ENCODE data around the gene MLXIPL. TPM values are rescaled to one million over a fixed set of nuclear protein-coding genes. Genes with fewer than 3 reads are reported as not detected.

The MLXIPL gene
- total RNA-seq, 2 donors from 2014 or later: not detected

DNA sequence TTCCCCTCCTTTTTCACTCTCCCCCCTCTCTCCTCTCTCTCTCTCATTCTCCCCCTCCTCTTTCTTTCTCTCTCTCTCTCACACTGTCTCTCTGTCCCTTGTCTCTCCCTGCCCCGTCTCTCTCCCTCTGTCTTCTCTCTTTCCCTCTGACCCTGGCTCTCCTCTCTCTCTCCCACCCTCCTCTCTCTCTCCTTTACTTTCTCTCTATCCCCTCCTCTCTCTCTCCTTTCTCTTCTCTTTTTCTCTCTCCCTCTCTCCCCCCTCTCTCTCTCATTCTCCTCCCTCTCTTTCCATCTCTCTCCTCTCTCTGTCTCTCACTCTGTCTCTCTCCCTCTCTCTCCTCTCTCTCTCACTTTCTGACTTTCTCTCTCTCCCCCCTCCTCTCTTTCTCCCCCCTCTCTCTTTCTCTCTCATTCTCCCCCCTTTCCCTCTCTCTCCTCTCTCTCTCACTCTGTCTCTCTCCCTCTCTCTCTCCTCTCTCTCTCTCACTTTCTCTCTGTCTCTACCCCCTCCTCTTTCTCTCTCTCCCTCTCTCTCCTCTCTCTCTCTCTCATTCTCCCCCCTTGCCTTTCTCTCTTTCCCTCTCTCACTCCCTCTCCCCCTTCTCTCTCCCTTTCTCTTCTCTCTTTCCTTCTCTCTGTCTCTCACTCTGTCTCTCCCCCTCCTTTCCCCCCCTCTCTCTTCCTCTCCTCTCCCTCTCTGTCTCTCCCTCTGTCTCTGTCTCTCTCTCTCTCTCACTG lies 24.4 kb upstream of the MLXIPL start:
- Mint-ChIP-seq H3K27ac (peak overlapping the region in 1 of 2 donors; percentile 17), H3K9me3 (no peaks in the 10 kb centered on the region), H3K36me3 (no peaks in the 10 kb centered on the region)
- DNase-seq (ENCODE audit: low spot score in 2 of 2) (no peak), ATAC-seq (no peak)

DNA sequence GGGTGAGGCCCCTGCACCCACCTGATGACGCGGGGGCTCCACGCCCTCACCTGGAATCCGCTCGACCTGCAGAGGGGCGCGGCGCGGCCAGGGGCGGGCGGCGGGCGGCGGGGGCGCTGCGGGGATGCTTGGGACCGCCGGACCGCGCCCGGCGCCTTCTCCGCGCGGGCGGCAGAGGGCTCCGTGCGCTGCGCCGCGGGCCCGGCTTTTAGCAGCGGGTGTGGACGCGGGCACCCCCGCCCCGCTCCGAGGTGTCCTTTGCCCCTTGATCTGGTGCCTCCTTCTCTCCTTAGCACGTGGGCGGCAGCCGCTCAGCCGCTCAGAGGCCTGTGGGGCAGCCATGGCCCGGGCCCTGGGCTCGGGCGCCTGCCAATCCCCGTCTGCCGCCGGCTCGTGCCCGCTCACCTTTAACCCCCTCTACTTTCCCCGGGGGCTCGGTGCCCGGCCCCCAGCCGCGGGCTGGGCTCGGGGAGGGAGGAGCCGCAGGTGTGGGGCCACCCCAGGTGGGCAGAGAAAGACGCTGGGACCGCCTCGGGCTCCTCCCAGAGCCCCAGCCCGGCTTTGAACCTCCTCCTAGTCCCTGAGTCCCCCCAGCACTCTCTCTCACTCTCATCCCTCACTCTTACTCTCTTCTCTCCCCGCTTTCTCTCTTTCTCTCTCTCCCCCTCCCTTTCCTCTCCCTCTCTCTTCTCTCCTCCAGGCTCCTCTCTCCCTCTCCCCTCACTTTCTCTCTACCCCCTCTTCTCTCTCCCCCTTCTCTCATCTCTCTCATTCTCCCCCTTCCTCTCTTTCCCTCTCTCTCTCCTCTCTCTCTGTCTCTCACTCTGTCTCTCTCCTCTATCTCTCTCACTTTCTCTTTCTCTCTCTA lies 23.6 kb upstream of the MLXIPL start:
- Mint-ChIP-seq H3K9me3 (no peaks in the 10 kb centered on the region), H3K36me3 (no peaks in the 10 kb centered on the region), H3K27ac (peak overlapping the region in 1 of 2 donors; percentile 17)
- ATAC-seq: peak; percentile 64 to 80
- DNase-seq (ENCODE audit: low spot score in 2 of 2): peak in 1 of 2 donors; percentile 33

DNA sequence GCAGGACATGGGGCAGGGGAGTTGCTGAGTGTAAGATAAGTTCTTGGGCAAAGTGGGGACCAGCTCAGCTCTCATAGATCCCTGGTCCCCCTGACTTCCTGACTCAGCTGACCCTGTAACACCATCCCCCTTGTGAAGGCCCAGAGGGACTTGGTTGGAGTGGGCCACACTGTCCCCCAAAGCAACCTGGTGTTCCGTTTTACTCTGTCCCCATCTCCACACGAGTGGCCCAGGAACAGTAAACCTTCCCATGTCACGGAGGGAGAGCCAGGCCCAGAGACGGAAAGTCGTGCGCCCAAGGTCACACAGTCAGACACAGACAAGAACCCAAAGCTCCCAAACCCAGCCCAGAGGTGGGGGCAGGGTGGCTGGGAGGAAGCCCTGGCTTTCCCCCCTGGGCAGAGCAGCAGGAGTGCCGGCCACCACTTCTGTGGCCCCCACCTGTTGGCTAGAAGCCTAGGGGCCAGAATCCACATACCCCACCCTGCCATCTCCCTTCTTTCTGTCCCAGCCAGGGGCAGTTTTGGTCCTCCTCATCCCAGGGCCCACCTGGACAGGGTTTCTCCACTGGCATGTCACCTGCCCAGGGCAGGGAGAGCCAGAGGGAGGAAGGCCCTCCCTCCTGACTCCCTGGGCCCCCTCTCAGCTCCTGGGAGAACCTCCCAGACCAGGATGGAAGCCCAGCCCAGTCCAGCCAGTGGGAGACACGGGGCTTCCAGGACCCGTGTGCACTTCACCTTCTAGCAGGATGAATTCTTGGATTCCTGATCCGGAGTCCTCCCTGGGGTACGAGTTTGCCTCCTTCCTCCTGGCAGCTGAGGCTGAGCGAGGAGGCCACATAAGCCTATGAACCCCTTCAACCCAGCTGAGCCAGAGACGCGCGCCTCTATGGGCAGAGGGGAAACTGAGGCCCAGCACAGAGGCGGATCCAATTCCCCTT lies 22.7 kb upstream of the MLXIPL start:
- H3K9me3 Mint-ChIP-seq: peaks cover under 1 to 1% of the 10 kb centered on the region in 2 donors
- no peak for ATAC-seq

DNA sequence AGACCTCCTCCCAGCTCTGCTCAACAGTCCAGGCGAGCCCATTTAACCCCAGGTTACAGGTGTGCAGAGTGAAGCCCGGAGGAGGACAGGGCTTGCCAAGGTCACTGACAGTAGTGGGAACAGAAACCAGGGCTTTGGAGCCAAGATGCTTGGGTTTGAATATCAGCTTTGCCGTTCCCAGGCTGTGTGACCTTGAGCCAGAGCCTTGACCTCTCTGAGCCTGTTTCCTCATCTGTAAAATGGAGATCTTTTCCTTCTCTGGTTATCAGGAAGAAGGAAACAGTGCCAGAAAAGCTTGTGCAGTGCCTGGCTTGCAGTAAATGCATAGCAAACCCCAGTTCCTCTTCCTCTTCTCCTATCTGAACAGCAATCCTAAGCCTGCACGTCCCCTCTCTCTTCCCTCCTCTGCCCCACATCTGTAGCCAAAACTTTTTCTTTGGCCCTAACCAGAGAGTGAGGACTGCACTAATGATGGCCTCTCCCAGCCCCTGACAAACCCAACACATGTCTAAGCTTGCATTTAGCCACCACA lies 21.4 kb upstream of the MLXIPL start:
- ATAC-seq (no peak), DNase-seq (ENCODE audit: low spot score in 2 of 2) (no peak)
- no peak overlapping the region for H3K27ac Mint-ChIP-seq
- H3K9me3 Mint-ChIP-seq: peaks cover 3 to 5% of the 10 kb centered on the region in 2 donors
- peaks cover 4 to 6% of the 10 kb centered on the region in 2 donors for H3K36me3 Mint-ChIP-seq

More for the DNA sequence above, 22.7 kb upstream of the MLXIPL start:
- Mint-ChIP-seq H3K27ac (no peak overlapping the region), H3K36me3 (peaks cover under 1 to 1% of the 10 kb centered on the region in 2 donors)
- no peak for DNase-seq (ENCODE audit: low spot score in 2 of 2)

DNA sequence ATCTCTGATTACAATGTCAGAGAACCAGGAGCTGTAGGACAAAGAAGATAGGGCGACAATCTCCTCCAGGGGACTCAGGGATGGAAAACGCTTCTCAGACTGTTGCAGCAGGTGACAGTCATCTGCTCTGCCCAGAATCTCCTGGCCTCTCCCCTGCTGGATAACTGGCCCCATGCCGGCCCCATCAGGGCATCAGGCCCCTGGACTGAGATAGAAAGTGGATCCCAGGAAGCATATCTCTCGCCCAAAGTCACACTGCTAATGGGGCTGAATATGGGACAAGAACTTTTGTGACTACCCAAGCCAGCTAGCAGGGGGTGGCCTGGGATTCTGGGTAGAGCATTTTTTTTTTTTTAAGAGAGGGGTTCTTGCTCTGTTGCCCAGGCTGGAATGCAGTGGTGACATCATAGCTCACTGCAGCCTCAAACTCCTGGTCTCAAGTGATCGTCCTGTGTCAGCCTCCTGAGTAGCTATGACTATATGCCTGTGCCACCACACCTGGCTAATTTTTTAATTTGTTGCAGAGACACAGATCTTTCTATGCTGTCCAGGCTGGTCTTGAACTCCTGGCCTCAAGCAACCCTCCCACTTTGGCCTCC lies 20.5 kb upstream of the MLXIPL start:
- Mint-ChIP-seq H3K9me3 (peaks cover 3 to 5% of the 10 kb centered on the region in 2 donors), H3K27ac (no peak overlapping the region), H3K36me3 (peaks cover 4 to 6% of the 10 kb centered on the region in 2 donors)
- DNase-seq (ENCODE audit: low spot score in 2 of 2): no peak
- no peak for ATAC-seq

DNA sequence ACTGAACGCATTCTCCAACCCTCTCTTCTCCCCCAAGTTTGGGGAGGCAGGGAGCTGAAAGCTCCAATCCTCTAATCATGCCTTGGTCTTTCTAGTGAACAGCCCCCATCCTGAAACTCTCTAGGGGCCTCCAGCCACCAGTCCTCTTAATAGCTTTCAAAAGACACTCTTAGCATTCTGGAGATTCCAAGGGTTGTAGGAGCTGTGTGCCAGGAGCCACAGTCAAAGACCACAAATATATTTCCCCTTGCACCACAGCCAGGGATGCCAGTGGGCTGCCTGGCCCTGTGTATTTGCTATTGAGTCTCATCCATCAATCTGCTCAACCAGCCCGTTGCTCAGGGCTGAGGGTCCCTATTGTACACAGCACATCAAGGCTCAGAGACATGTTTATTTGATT lies 18.5 kb upstream of the MLXIPL start:
- Mint-ChIP-seq H3K27ac (no peak overlapping the region), H3K9me3 (peaks cover 3 to 5% of the 10 kb centered on the region in 2 donors), H3K36me3 (peaks cover 4 to 6% of the 10 kb centered on the region in 2 donors)
- DNase-seq (ENCODE audit: low spot score in 2 of 2): no peak
- no peak for ATAC-seq

DNA sequence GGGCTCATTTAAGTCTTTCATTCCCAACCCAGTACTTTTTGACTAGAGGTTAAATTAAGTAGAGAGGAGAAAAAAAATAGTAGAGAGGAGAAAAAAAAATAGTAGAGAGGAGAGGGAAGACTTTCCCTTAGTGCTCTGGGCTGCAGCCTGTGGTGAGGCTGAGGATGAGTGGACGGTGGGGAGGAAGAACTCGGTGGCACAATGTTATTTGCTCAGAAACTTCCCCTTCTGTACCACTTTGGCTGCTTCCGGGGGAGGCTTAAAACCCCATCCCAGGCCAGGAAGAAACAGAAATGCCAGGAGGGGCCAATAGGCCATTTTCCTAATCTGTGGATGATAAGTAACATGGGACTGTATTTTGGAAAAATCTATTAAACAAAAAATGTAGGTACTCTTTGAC lies 14.6 kb upstream of the MLXIPL start:
- Mint-ChIP-seq H3K27ac (no peak overlapping the region), H3K36me3 (peaks cover 4 to 6% of the 10 kb centered on the region in 2 donors), H3K9me3 (peaks cover 3 to 5% of the 10 kb centered on the region in 2 donors)
- no peak for DNase-seq (ENCODE audit: low spot score in 2 of 2)
- no peak for ATAC-seq

DNA sequence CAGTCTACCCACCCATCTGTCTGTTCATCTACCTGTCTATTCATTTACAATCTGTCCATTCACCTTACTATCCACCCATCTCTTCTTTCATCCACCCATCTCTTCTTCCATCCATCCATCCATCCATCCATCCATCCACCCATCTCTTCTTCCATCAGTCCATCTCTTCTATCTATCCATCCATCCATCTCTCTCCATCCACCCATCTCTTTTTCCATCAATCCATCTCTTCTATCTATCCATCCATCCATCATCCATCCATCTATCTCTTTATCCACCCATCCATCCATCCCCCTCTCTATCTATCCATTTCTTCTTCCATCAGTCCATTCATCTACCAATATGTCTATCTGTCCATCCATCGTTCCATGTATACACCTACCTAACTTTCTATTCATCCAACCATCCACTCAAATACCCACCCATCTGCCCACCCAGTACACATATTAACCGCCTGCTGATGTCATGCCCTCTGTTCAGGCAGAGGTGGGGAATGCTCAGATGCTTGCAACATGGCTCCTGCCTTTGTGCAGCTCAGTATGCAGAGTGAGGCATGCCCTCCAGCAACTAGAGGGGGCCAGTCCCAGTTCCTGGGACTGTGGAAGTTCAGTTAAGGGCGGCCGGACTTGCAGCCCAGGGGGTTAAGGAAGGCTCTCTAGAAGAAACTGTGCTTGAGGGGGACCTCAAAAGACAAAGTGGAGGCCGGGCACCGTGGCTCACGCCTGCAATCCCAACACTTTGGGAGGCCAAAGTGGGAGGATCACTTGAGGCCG lies 11.3 kb upstream of the MLXIPL start:
- no peak for DNase-seq (ENCODE audit: low spot score in 2 of 2)
- H3K27ac Mint-ChIP-seq: no peak overlapping the region
- H3K9me3 Mint-ChIP-seq: no peaks in the 10 kb centered on the region
- no peak for ATAC-seq
- no peaks in the 10 kb centered on the region for H3K36me3 Mint-ChIP-seq

DNA sequence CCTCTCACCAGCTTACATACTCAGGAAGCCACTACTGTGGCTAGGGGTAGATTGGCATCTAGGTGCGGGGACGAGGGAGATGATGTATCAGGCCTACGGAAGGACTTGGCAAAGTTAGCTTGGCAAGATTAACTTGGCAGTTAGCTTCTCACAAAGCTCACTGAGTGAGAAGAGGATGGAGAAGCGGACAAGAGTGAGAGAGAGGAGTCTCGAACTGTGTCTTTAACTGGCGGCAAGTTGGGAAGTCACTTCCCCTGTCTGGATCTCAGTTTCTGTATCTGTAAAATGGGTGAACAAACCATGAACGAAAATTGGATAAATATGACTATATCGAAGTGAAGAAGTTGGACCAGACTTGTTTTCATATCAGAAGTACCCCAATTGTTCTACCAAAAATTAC lies 9.5 kb upstream of the MLXIPL start:
- no peak for DNase-seq (ENCODE audit: low spot score in 2 of 2)
- Mint-ChIP-seq H3K36me3 (no peaks in the 10 kb centered on the region), H3K9me3 (no peaks in the 10 kb centered on the region), H3K27ac (no peak overlapping the region)
- ATAC-seq: no peak

DNA sequence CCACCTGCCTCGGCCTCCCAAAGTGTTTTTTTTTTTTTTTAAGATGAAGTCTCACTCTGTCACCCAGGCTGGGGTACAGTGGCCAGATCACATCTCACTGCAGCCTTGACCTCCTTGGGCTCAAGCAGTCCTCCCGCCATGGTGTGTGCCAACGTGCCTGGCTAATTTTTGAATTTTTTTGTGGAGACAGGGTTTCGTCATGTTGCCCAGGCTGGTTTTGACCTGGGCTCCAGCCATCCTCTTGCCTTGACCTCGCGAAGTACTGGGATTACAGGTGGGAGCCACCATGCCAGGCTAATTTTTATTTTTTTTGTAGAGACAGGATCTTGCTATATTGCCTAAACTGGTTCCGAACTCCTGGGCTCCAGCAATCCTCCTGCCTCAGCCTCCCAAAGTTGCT lies 9.0 kb upstream of the MLXIPL start:
- ATAC-seq (no peak), DNase-seq (ENCODE audit: low spot score in 2 of 2) (no peak)
- H3K36me3 Mint-ChIP-seq: no peaks in the 10 kb centered on the region
- peak overlapping the region in 1 of 2 donors; percentile 50 for H3K27ac Mint-ChIP-seq
- H3K9me3 Mint-ChIP-seq: no peaks in the 10 kb centered on the region

DNA sequence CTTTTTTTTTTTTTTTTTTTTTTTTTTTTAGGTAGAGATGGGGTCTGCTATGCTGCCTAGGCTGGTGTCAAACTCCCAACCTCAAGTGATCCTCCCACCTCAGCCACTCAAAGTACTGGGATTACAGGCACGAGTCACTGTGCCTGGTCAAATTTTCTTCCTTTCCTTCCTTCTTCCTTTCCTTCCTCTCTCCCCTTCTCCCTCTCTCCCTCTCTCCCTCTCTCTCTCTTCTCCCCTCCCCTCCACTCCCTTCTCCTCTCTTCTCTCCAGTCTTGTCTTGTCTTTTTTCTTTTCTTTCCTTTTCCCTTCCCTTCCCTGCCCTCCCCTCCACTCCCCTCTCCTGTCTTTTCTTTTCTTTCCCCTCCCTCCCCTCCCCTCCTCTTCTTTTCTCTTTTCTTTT lies 7.2 kb upstream of the MLXIPL start:
- Mint-ChIP-seq H3K36me3 (no peaks in the 10 kb centered on the region), H3K9me3 (no peaks in the 10 kb centered on the region), H3K27ac (no peak overlapping the region)
- DNase-seq (ENCODE audit: low spot score in 2 of 2): no peak
- no peak for ATAC-seq

DNA sequence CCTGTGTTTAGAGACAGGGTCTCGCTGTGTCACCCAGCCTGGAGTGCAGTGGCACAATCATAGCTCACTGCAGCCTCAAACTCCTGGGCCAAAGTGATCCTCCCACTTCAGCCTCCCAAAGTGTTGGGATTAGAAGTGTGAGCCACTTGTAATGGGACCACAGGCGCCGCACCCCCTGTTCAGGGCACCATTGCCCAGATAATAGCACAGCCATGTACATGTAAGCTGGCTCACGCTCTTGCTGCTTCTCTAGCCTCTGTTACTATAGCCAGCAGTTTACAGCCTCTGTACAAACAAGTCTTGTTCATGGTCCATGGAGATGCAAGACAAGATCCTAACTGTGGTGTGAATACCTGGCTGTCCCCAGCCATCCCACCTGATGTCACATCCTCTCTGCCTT lies 4.2 kb upstream of the MLXIPL start:
- no peaks in the 10 kb centered on the region for H3K9me3 Mint-ChIP-seq
- DNase-seq (ENCODE audit: low spot score in 2 of 2) (no peak), ATAC-seq (no peak)
- H3K27ac Mint-ChIP-seq: no peak overlapping the region
- no peaks in the 10 kb centered on the region for H3K36me3 Mint-ChIP-seq

DNA sequence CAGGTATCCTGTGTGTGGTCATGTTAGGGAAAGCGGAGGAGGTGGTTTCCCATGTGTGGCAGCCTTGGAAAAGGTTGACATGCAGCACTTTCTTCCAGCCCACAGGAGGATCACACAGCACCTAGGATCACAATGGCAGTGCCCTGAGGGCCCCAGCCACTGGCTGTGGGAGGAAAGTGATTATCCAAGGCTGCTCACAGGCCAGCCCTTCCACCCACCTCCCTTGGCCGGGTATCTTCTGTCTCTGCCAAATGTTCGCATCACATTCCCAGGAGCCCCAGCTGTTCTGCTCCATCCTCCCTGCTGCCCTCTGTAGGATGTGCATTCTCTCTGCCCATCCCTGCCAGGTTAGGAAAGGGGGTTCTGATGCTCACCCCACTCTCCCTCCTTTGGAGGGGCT lies 2.5 kb upstream of the MLXIPL start:
- Mint-ChIP-seq H3K27ac (no peak overlapping the region), H3K9me3 (no peaks in the 10 kb centered on the region)

DNA sequence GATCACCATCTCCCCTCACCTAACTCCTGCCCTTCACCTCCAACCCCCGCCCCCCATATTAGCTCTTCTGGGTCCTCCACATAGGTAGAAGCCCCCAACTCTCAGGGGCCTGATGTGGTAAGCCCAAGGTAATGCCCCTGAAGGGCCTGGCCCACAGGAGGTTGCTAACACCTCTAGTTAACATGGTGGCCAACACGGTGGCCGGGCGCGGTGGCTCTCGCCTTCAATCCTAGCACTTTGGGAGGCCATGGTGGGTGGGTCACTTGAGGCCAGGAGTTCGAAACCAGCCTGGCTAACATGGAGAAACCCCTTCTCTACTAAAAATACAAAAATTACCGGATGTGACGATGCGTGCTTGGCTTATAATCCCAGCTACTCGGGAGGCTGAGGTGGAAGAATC lies 954 bp upstream of the MLXIPL start:
- H3K9me3 Mint-ChIP-seq: no peaks in the 10 kb centered on the region
- H3K27ac Mint-ChIP-seq: no peak overlapping the region
- no peak for DNase-seq (ENCODE audit: low spot score in 2 of 2)
- no peak for ATAC-seq
- no peaks in the 10 kb centered on the region for H3K36me3 Mint-ChIP-seq

More for the DNA sequence above, 2.5 kb upstream of the MLXIPL start:
- ATAC-seq: no peak
- DNase-seq (ENCODE audit: low spot score in 2 of 2): no peak
- H3K36me3 Mint-ChIP-seq: no peaks in the 10 kb centered on the region

DNA sequence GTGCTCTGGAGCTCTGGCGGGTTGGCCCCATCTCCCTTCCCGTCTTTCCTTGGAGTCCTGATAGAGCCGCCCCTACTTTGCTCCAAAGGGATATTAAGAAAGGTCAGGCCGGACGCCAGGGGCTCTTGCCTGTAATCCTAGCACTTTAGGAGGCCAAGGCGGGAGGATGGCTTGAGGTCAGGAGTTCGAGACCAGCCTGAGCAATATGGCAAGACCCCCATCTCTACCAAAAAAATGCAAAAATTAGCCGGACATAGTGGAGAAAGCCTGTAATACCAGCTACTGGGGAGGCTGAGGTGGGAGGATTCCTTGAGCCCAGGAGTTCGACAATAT lies 313 bp upstream of the MLXIPL start:
- Mint-ChIP-seq H3K9me3 (no peaks in the 10 kb centered on the region), H3K27ac (no peak overlapping the region), H3K36me3 (no peaks in the 10 kb centered on the region)
- no peak for ATAC-seq
- DNase-seq (ENCODE audit: low spot score in 2 of 2): no peak
